Measurements from ENCODE around the gene ARHGAP44. TPM values are rescaled to one million over a fixed set of nuclear protein-coding genes. Genes with fewer than 3 reads are reported as not detected.
A peak's percentile ranks its signal among the peaks of the same experiment; 100 is the strongest.

Gene ARHGAP44
- total RNA-seq, 4 donors from 2014 or later, result 11.2 to 19.7 (median 14.9) TPM

GRCh38 chr17:13008461-13008860, 219.2 kb downstream of the ARHGAP44 start:
- peak in 1 of 3 donors; percentile 15 for DNase-seq
- Histone ChIP-seq H3K9me3 (no peaks in the 10 kb centered on the region), H3K27ac (no peak overlapping the region), H3K27me3 (no peaks in the 10 kb centered on the region), H3K36me3 (peaks cover 0 to 97% (median 0%) of the 10 kb centered on the region in 3 donors), H3K4me1 (no peaks in the 10 kb centered on the region), H3K4me3 (no peak overlapping the region)
- TF ChIP-seq POLR2A (IDR thresholded peaks at IDR 0.05), result no peak
- TF ChIP-seq CTCF (IDR thresholded peaks at IDR 0.05), result no peak

GRCh38 chr17:13010959-13011358, 221.7 kb downstream of the ARHGAP44 start:
- H3K27ac ChIP-seq, result no peak overlapping the region
- H3K4me1 ChIP-seq, result no peaks in the 10 kb centered on the region
- no peak overlapping the region for H3K4me3 ChIP-seq
- DNase-seq, result peak in 1 of 3 donors; percentile 33
- no peak for TF ChIP-seq CTCF (IDR thresholded peaks at IDR 0.05)
- TF ChIP-seq POLR2A (IDR thresholded peaks at IDR 0.05), result no peak
- no peaks in the 10 kb centered on the region for H3K27me3 ChIP-seq
- H3K9me3 ChIP-seq, result no peaks in the 10 kb centered on the region
- peaks cover 0 to 99% (median 0%) of the 10 kb centered on the region in 3 donors for H3K36me3 ChIP-seq

- Histone ChIP-seq H3K4me1 (peaks cover 0 to 11% (median 0%) of the 10 kb centered on the region in 4 donors), H3K27ac (no peak overlapping the region), H3K9me3 (no peaks in the 10 kb centered on the region), H3K4me3 (no peak overlapping the region), H3K36me3 (peaks cover 0 to 65% (median 0%) of the 10 kb centered on the region in 3 donors), H3K27me3 (no peaks in the 10 kb centered on the region)
- TF ChIP-seq CTCF (IDR thresholded peaks at IDR 0.05), result no peak
- no peak for TF ChIP-seq POLR2A (IDR thresholded peaks at IDR 0.05)
- peak in 1 of 3 donors; percentile 34 for DNase-seq
Observed at GRCh38 chr17:13014801-13015200, 225.5 kb downstream of the ARHGAP44 start.

GRCh38 chr17:13016881-13017654, 227.8 kb downstream of the ARHGAP44 start:
- TF ChIP-seq POLR2A (IDR thresholded peaks at IDR 0.05) (no peak), CTCF (IDR thresholded peaks at IDR 0.05) (no peak)
- Histone ChIP-seq H3K27me3 (no peaks in the 10 kb centered on the region), H3K4me1 (peaks cover 0 to 11% (median 0%) of the 10 kb centered on the region in 4 donors), H3K36me3 (peaks cover 0 to 42% (median 0%) of the 10 kb centered on the region in 3 donors), H3K4me3 (peak overlapping the region; percentile 87 to 98 (median 90)), H3K27ac (peak overlapping the region; percentile 75 to 95 (median 88)), H3K9me3 (no peaks in the 10 kb centered on the region)
- DNase-seq, result peak in 1 of 3 donors; percentile 52

- TF ChIP-seq POLR2A (IDR thresholded peaks at IDR 0.05), result peak; percentile 50 to 58
- TF ChIP-seq CTCF (IDR thresholded peaks at IDR 0.05), result peak in 3 of 6 experiments; percentile 18 to 42 (median 23)
- Histone ChIP-seq H3K9me3 (no peaks in the 10 kb centered on the region), H3K4me3 (peak within 1 kb of the TSS; percentile 87 to 98 (median 90)), H3K36me3 (peaks cover 0 to 34% (median 0%) of the 10 kb centered on the region in 3 donors), H3K4me1 (peaks cover 0 to 11% (median 0%) of the 10 kb centered on the region in 4 donors), H3K27ac (peak within 1 kb of the TSS; percentile 75 to 95 (median 88)), H3K27me3 (no peaks in the 10 kb centered on the region)
- DNase-seq, result peak; percentile 96 to 99 (median 97)
Observed at GRCh38 chr17:13017655-13018459, 228.6 kb downstream of the ARHGAP44 start, which contains the start of gene ELAC2. Gene ELAC2 (minus strand): TSS chr17:13018027. CDS start chr17:13017947, 80 bp downstream.
